Small intestine (tissue), 7 donors: Measurements from ENCODE around the gene SNPH. TPM values are rescaled to one million over a fixed set of nuclear protein-coding genes. Genes with fewer than 3 reads are reported as not detected.

Experiments
- DNase-seq, 2 donors: peaks; one replicate each; pipeline versions ENCODE4 v3.0.0 to v3.0.0-alpha.2; 2013
- FAIRE-seq: peaks from 2 replicates; lab custom pipeline; 2012; peaks lifted over from hg19 to GRCh38; lab: Jason Lieb, UNC
- H3K27ac ChIP-seq, 3 donors: one replicate each; pipeline ENCODE4 v1.5.1; 2013; ENCODE audit warnings: low read length in 2 of 3, mild to moderate bottlenecking in 2 of 3, control low read depth in 1 of 3, inconsistent platforms in 1 of 3, low read depth in 1 of 3, moderate library complexity in 1 of 3
- H3K27me3 ChIP-seq, 3 donors: one replicate each; pipeline ENCODE4 v1.6.1; 2013; ENCODE audit warnings: low read length in 3 of 3, inconsistent platforms in 1 of 3; ENCODE audit not compliant: control insufficient read depth in 3 of 3, insufficient read depth in 3 of 3
- H3K36me3 ChIP-seq, 3 donors: one replicate each; pipeline ENCODE4 v1.6.1; 2013; ENCODE audit warnings: low read length in 3 of 3, inconsistent platforms in 1 of 3, low read depth in 1 of 3, mild to moderate bottlenecking in 1 of 3, moderate library complexity in 1 of 3; ENCODE audit not compliant: control insufficient read depth in 3 of 3, insufficient read depth in 2 of 3
- H3K4me1 ChIP-seq, 3 donors: one replicate each; pipeline ENCODE4 v1.6.1; 2013; ENCODE audit warnings: low read length in 2 of 3, inconsistent platforms in 1 of 3, low read depth in 1 of 3, mild to moderate bottlenecking in 1 of 3, moderate library complexity in 1 of 3; ENCODE audit not compliant: control insufficient read depth in 3 of 3, insufficient read depth in 2 of 3
- H3K4me3 ChIP-seq, 3 donors: one replicate each; pipeline ENCODE4 v1.5.1; 2013; ENCODE audit warnings: low read length in 3 of 3, control low read depth in 1 of 3, inconsistent platforms in 1 of 3, low read depth in 1 of 3, mild to moderate bottlenecking in 1 of 3, moderate library complexity in 1 of 3
- H3K9me3 ChIP-seq, 2 donors: one replicate each; pipeline ENCODE4 v1.6.1; 2013; ENCODE audit warnings: low read depth in 1 of 2, low read length in 1 of 2; ENCODE audit not compliant: control insufficient read depth in 2 of 2, insufficient read depth in 1 of 2
- WGBS, 3 donors: extraction: QIAGEN DNeasy Blood & Tissue Kit; methylation state at CpG; one replicate each; pipeline ENCODE4 v1.1.7; 2013; 5-methylcytosine and 5-hydroxymethylcytosine counted together
- polyA plus RNA-seq, 4 donors: library from polyadenylated mRNA; stranded (reverse) in 3 of 4; unstranded in 1 of 4; fragments of 200-250 nt in 3 of 4; fragments of 120-200 nt in 1 of 4; gene quantifications; one replicate each; pipeline versions ENCODE4 v1.2.1 to v1.2.3, GENCODE V29; 2013
- donor health status: healthy with polysubstance abuse.
- donor health status: control.
- donor health status: control.
- donor health status: Bipolar disorder and iron deficiency.
- donor health status: healthy.

SNPH gene
- polyA plus RNA-seq, 4 donors: 0.45 to 3.2 (median 0.73) TPM

DNA sequence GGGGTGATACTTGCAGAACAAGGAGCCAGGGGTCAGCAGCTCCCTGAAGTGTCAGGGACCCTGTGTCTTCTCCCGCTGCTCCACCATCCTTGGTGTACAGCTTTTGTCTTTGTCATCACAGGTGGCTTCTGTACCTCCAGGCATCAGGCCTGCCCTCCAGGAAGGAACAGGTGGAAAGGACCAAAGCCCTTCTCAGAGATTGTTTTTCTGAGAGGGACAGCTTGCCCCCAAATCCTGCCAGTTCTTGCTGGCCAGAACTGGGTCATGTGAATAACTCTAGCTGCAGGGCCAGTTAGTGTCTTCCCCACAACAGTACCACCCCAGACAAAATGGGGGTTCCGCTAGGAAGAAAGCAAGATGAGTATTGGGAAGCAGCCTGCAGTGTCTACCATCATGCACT, 31.4 kb downstream of the SNPH start:
- Histone ChIP-seq H3K36me3 (peaks cover 0 to 2% (median 0%) of the 10 kb centered on the region in 3 donors), H3K27me3 (no peaks in the 10 kb centered on the region), H3K27ac (no peak overlapping the region), H3K9me3 (no peaks in the 10 kb centered on the region), H3K4me3 (no peak overlapping the region), H3K4me1 (peaks cover 0 to 4% (median 0%) of the 10 kb centered on the region in 3 donors)
- no peak for DNase-seq
- FAIRE-seq: no peak
- WGBS, 3 donors: 93 to 100% (median 97%) methylated on average over 2 of the region's 2 CpGs

DNA sequence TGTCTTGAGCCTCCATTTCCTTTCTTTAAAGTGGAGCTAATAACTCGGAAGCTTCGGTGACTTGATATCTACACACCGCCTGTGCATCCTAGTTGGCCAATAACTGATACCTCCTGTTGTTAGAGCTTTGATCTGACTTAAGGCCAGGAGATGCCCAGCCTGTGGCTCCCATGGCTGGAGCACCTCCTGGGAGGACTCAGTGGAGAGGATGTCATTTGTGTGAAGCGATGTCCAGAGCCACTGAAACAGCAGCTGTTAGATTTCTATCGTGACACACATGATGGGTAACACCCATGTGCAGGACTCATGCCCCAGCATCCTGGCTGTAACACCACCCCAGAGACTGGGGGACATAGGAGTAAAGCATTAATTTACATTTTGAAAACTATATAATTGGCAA, 32.1 kb downstream of the SNPH start:
- 89 to 92% (median 92%) methylated on average over 5 of the region's 5 CpGs for WGBS, 3 donors
- H3K36me3 ChIP-seq: peaks cover 0 to 2% (median 0%) of the 10 kb centered on the region in 3 donors
- H3K27ac ChIP-seq: no peak overlapping the region
- FAIRE-seq (no peak), DNase-seq (no peak)
- no peak overlapping the region for H3K4me3 ChIP-seq
- no peaks in the 10 kb centered on the region for H3K27me3 ChIP-seq
- peaks cover 0 to 4% (median 0%) of the 10 kb centered on the region in 3 donors for H3K4me1 ChIP-seq
- H3K9me3 ChIP-seq: no peaks in the 10 kb centered on the region

DNA sequence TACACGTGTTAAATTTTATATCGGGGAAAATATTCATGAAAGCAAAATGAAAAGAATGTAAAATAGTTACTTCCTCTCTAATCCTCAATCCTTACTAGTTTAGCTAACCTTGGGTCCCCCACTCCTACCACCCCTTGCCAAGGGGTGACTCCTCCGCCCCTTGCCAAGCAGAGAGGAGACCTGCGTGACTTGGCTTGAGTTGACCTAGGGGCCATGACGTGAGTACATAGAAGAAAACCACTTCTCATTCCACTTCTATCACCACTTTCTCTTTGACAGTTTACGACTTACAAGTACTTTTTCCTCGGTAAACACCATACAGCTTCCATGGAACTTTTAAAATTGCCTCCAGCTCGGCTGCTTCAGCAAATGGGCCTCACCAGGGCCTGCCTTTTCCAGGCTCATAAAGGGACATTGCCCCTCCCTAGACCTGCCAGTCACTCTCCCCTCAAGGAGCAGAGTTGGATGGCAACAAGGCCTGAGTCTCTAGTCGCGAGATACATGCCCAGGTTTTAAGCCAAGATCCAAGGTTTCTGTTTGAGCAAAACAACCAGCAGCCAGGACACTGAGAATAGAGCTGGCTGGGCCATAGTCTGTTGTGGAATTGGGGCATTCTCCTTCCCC, 32.9 kb downstream of the SNPH start:
- H3K9me3 ChIP-seq: no peaks in the 10 kb centered on the region
- H3K4me1 ChIP-seq: peaks cover 0 to 4% (median 0%) of the 10 kb centered on the region in 3 donors
- H3K36me3 ChIP-seq: peaks cover 0 to 2% (median 0%) of the 10 kb centered on the region in 3 donors
- H3K27me3 ChIP-seq: no peaks in the 10 kb centered on the region
- WGBS, 3 donors: 80 to 86% (median 84%) methylated on average over 10 of the region's 10 CpGs
- FAIRE-seq (no peak), DNase-seq (no peak)
- no peak overlapping the region for H3K4me3 ChIP-seq
- no peak overlapping the region for H3K27ac ChIP-seq

DNA sequence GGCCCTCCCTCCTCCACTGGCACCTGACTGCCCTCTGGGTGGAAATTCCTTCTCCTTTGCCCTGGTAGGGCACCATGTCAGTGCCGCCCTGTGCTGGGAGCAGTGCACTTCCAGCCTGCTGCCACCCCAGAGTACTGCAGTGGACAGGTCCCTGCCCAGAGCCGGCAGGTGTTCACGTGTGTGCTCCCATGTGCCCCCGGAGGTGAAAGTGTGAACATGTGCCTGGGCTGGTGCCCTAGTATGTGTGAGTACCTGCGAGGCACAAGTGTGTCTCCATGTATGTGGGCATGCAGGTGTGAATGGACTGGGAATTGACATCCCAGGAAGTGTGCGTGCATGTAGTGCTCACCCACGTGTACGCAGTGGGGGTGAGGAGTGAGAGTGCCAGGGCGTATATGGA, 33.4 kb downstream of the SNPH start:
- H3K4me3 ChIP-seq: no peak overlapping the region
- DNase-seq (peak in 1 of 2 donors; percentile 29), FAIRE-seq (no peak)
- peaks cover 0 to 2% (median 0%) of the 10 kb centered on the region in 3 donors for H3K36me3 ChIP-seq
- H3K27me3 ChIP-seq: no peaks in the 10 kb centered on the region
- H3K4me1 ChIP-seq: peaks cover 0 to 4% (median 0%) of the 10 kb centered on the region in 3 donors
- H3K9me3 ChIP-seq: no peaks in the 10 kb centered on the region
- WGBS, 3 donors: 74 to 78% (median 77%) methylated on average over 9 of the region's 9 CpGs
- no peak overlapping the region for H3K27ac ChIP-seq

DNA sequence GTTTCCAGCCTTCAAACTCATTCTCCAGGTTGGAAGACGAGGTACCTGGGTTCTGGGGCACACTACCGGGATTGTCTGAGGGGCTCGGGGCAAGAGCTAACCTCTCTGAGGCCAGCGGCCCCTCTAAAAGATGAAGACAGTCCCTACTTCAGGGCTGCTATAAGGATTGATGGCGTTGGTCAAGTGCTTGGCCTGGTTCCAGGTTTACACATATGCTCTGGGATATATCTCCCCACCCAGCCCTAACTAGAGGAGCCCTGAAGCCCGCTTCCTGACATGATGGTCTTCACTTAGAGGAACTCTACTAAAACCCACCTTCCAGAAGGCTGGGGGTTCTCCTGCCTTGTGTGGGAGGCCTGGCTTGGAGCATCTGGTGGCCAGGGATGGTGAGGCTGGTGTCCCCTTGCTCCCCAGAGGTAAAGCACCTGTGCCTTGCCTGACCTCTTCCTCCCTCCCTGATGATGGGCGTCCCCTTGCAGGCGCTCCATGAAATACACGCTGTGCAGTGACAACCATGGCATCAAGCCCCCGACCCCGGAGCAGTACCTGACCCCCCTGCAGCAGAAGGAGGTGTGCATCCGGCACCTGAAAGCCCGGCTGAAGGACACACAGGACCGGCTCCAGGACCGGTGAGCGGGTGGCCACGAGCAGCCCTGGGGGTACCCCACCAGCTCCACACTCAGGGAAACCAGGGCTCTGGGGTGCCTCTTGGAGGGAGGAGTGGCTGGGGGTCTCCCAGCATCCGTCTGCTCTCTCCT, 34.2 kb downstream of the SNPH start:
- peaks cover 0 to 4% (median 0%) of the 10 kb centered on the region in 3 donors for H3K4me1 ChIP-seq
- no peaks in the 10 kb centered on the region for H3K27me3 ChIP-seq
- H3K9me3 ChIP-seq: no peaks in the 10 kb centered on the region
- WGBS, 3 donors: 91 to 97% (median 91%) methylated on average over 18 of the region's 18 CpGs
- no peak for DNase-seq
- H3K4me3 ChIP-seq: no peak overlapping the region
- no peak for FAIRE-seq
- no peak overlapping the region for H3K27ac ChIP-seq
- H3K36me3 ChIP-seq: peaks cover 0 to 4% (median 0%) of the 10 kb centered on the region in 3 donors

DNA sequence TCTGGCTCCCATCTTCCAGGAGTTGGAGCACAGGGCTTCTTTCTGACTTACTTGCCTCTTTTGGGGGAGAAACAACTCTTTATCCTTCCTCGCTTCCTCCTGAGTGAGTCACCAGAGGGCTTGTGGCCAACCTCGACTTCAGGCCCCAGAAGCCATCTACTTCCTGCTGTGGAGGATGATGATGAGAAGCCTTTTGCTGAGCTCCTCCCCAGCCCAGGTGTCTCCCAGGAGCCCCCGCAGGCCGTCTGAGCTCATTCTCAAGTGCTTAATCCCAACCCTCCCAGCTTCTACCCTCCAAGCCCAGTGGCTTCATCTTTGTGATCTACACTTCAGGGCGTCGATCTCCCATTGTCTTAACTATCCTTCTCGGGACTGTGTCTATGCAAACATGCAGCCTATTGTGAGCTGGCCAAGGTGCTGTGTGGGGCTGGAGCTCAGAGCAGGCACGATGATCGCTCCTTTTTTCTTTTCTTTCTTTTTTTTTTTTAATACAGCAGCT, 35.0 kb downstream of the SNPH start:
- Histone ChIP-seq H3K9me3 (no peaks in the 10 kb centered on the region), H3K36me3 (peaks cover 0 to 6% (median 0%) of the 10 kb centered on the region in 3 donors), H3K4me1 (peaks cover 0 to 4% (median 0%) of the 10 kb centered on the region in 3 donors), H3K4me3 (no peak overlapping the region), H3K27me3 (no peaks in the 10 kb centered on the region), H3K27ac (no peak overlapping the region)
- WGBS, 3 donors: 65 to 74% (median 73%) methylated on average over 9 of the region's 9 CpGs
- FAIRE-seq (no peak), DNase-seq (no peak)

DNA sequence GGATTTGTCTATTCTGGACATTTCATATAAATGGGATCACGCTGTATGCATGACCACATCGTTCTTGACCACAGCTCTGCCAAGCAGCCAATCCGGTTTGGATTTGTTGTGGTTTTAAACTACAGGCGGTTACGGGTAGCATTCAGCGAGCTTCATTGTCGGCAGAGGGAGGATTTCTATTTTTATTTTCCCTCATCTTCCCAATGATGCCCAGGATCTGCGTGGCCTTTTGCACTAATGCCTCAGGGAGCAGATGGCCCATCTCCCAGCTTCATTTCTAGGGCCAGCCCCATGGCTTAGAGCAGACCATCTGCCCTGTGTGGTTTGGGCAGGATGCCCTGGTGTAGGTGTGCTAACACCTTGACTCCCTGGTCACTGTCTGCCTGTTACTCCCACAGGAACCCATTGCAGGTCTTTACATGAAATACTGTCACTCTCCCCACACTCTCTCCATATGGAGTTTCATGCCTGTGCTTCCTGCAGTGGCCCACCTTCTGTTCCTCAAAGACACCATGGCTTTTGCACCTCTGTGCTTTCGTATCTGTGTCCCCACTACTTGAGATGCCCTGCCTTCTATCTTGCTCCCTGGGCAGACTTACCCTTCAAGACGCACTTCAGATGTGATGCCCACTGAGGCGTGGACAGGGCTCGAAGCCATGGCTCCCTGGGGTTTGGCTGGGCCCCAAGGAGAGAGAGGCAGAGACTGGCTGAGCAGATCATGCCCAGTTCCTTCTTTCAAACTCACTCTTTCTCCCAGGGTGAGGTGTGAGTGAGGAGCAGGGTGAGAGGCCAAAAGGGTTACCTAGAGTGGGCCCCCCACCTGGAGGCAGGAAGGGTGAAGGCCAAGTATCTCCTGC, 36.8 kb downstream of the SNPH start:
- WGBS, 3 donors: 84 to 93% (median 92%) methylated on average over 12 of the region's 12 CpGs
- DNase-seq (no peak), FAIRE-seq (no peak)
- Histone ChIP-seq H3K27me3 (no peaks in the 10 kb centered on the region), H3K27ac (no peak overlapping the region), H3K4me3 (no peak overlapping the region), H3K36me3 (peaks cover 0 to 9% (median 0%) of the 10 kb centered on the region in 3 donors), H3K4me1 (peaks cover 0 to 4% (median 0%) of the 10 kb centered on the region in 3 donors), H3K9me3 (no peaks in the 10 kb centered on the region)
